Fibroblast of lung (primary cell): ENCODE measurements around the gene HSD17B8. TPM values are rescaled to one million over a fixed set of nuclear protein-coding genes. Genes with fewer than 3 reads are reported as not detected.

Experiments used
- DNase-seq, 2 donors: peaks; one replicate each; pipeline versions ENCODE4 v3.0.0 to v3.0.0-alpha.2; 2010; ENCODE audit warnings: low read depth in 2 of 2
- H2AFZ ChIP-seq: 2 replicates; pipeline ENCODE4 v1.5.1; 2012; ENCODE audit warnings: low read length, control low read depth, inconsistent platforms
- H3K27ac ChIP-seq: 2 replicates; pipeline ENCODE4 v1.5.1; 2011; ENCODE audit warnings: low read length, control low read depth; ENCODE audit not compliant: insufficient read depth
- H3K27me3 ChIP-seq: 2 replicates; pipeline ENCODE4 v1.5.1; 2011; ENCODE audit warnings: mild to moderate bottlenecking, low read length; ENCODE audit not compliant: control insufficient read depth, insufficient read depth
- H3K36me3 ChIP-seq: 2 replicates; pipeline ENCODE4 v1.5.1; 2011; ENCODE audit warnings: low read length; ENCODE audit not compliant: control insufficient read depth, insufficient read depth
- H3K4me1 ChIP-seq: 2 replicates; pipeline ENCODE4 v1.5.1; 2011; ENCODE audit warnings: low read length; ENCODE audit not compliant: control insufficient read depth, insufficient read depth; ENCODE audit errors: extremely low read depth
- H3K4me2 ChIP-seq: 2 replicates; pipeline ENCODE4 v1.5.1; 2011; ENCODE audit warnings: low read length, control low read depth; ENCODE audit not compliant: insufficient read depth; ENCODE audit errors: extremely low read depth
- H3K4me3 ChIP-seq, 4 experiments: fragments of 200-600 bp in 1 of 4; sonication (generic) in 1 of 4; replicated peaks in 1 of 4; 2 replicates each; pipeline ENCODE4 v1.5.1; 2011 to 2016; ENCODE audit warnings: low read length in 4 of 4, low read depth in 3 of 4, mild to moderate bottlenecking in 3 of 4, control low read depth in 2 of 4, inconsistent platforms in 1 of 4, mixed read lengths in 1 of 4; ENCODE audit not compliant: insufficient read depth in 1 of 4; ENCODE audit errors: control extremely low read depth in 1 of 4
- H3K79me2 ChIP-seq: 2 replicates; pipeline ENCODE4 v1.5.1; 2012; ENCODE audit warnings: mild to moderate bottlenecking, low read length, inconsistent platforms; ENCODE audit not compliant: control insufficient read depth, insufficient read depth
- H3K9ac ChIP-seq: 2 replicates; pipeline ENCODE4 v1.5.1; 2011; ENCODE audit warnings: mild to moderate bottlenecking, low read length, control low read depth; ENCODE audit not compliant: insufficient read depth
- H3K9me3 ChIP-seq: 2 replicates; pipeline ENCODE4 v1.5.1; 2012; ENCODE audit warnings: low read depth, low read length; ENCODE audit not compliant: control insufficient read depth, insufficient read depth
- H4K20me1 ChIP-seq: 2 replicates; pipeline ENCODE4 v1.5.1; 2011; ENCODE audit warnings: low read length; ENCODE audit not compliant: control insufficient read depth, insufficient read depth; ENCODE audit errors: extremely low read depth
- CTCF ChIP-seq, 2 donors: IDR thresholded peaks in 1 of 2; conservative IDR thresholded peaks in 1 of 2; 1 replicate in 1 of 2; 2 replicates in 1 of 2; pipeline ENCODE4 v1.5.1; 2011 to 2012; ENCODE audit warnings: low read length in 2 of 2, control low read depth in 1 of 2, inconsistent platforms in 1 of 2, low read depth in 1 of 2, mild to moderate bottlenecking in 1 of 2
- EZH2 ChIP-seq: IDR thresholded peaks from 2 replicates; pipeline ENCODE4 v1.5.1; 2012; ENCODE audit warnings: low read length, control low read depth, mild to moderate bottlenecking; ENCODE audit errors: missing control alignments
- polyA plus RNA-seq, 2 donors: library from polyadenylated mRNA; depleted of rRNA in 1 of 2; stranded (reverse) in 1 of 2; unstranded in 1 of 2; fragments of >200 nt; gene quantifications; 2 replicates each; pipeline ENCODE4 v1.2.1, GENCODE V29; 2011 to 2012; ENCODE audit warnings: missing spikeins in 1 of 2
- total RNA-seq: library from RNA; depleted of rRNA; stranded (reverse); fragments of >200 nt; gene quantifications from 2 replicates; pipeline ENCODE4 v1.2.1, GENCODE V29; 2014

The HSD17B8 gene
- total and polyA plus RNA-seq, 2 donors (not counting 1 experiment from before 2014, with no cell fraction given) = 4.9 to 11.4 TPM

- Histone ChIP-seq H3K9ac (no peak overlapping the region), H3K79me2 (no peaks in the 10 kb centered on the region), H2AFZ (no peak overlapping the region), H3K4me2 (no peak overlapping the region), H3K27me3 (peaks cover 2% of the 10 kb centered on the region), H4K20me1 (no peaks in the 10 kb centered on the region), H3K4me3 (no peak overlapping the region), H3K4me1 (no peaks in the 10 kb centered on the region), H3K9me3 (no peaks in the 10 kb centered on the region), H3K36me3 (no peaks in the 10 kb centered on the region), H3K27ac (no peak overlapping the region)
- no peak for DNase-seq
- TF ChIP-seq CTCF (conservative IDR thresholded peaks at IDR 0.05 in 1 of 2, IDR thresholded peaks at IDR 0.05 in 1 of 2; ENCODE audit: low read depth in 1 of 2, low read length in 2 of 2) (no peak), EZH2 (no peak)
These were observed 19.3 kb upstream of the HSD17B8 start for GRCh38 chr6:33185190-33185589.

GRCh38 chr6:33185654-33186187 is 18.7 kb upstream of the HSD17B8 start:
- no peak for TF ChIP-seq CTCF (conservative IDR thresholded peaks at IDR 0.05 in 1 of 2, IDR thresholded peaks at IDR 0.05 in 1 of 2; ENCODE audit: low read depth in 1 of 2, low read length in 2 of 2)
- TF ChIP-seq EZH2 = no peak
- H3K4me1 ChIP-seq = no peaks in the 10 kb centered on the region
- peaks cover 5% of the 10 kb centered on the region for H3K27me3 ChIP-seq
- H3K9ac ChIP-seq = no peak overlapping the region
- no peak overlapping the region for H3K4me3 ChIP-seq
- DNase-seq = no peak
- H3K4me2 ChIP-seq = no peak overlapping the region
- H3K79me2 ChIP-seq = no peaks in the 10 kb centered on the region
- H4K20me1 ChIP-seq = no peaks in the 10 kb centered on the region
- H3K36me3 ChIP-seq = no peaks in the 10 kb centered on the region
- H3K9me3 ChIP-seq = no peaks in the 10 kb centered on the region
- H3K27ac ChIP-seq = no peak overlapping the region
- no peak overlapping the region for H2AFZ ChIP-seq

- Histone ChIP-seq H3K27me3 (peaks cover 23% of the 10 kb centered on the region), H3K4me3 (no peak overlapping the region), H3K36me3 (no peaks in the 10 kb centered on the region), H3K4me1 (no peaks in the 10 kb centered on the region), H3K4me2 (no peak overlapping the region), H2AFZ (no peak overlapping the region), H3K9me3 (no peaks in the 10 kb centered on the region), H3K27ac (no peak overlapping the region), H3K79me2 (no peaks in the 10 kb centered on the region), H3K9ac (no peak overlapping the region), H4K20me1 (no peaks in the 10 kb centered on the region)
- DNase-seq = no peak
- TF ChIP-seq CTCF (conservative IDR thresholded peaks at IDR 0.05 in 1 of 2, IDR thresholded peaks at IDR 0.05 in 1 of 2; ENCODE audit: low read depth in 1 of 2, low read length in 2 of 2) = no peak
- no peak for TF ChIP-seq EZH2
These were observed 16.6 kb upstream of the HSD17B8 start for GRCh38 chr6:33187809-33188208.
